ENCODE results near the gene BET1L. TPM values are rescaled to one million over a fixed set of nuclear protein-coding genes. Genes with fewer than 3 reads are reported as not detected.
"Not testable (repeated sequence)": the region's sequence is repeated elsewhere in the genome, so short reads cannot be mapped to it uniquely, and the experiment has no call there.

Gene BET1L
- total RNA-seq, 2 experiments from 2014 or later, result 39.8 to 40.6 TPM

- ChIA-PET CTCF (no interaction called here), POLR2A (interaction anchor here (1.9 kb wide), 1 partner anchor 28 kb away, joined by 5 read pairs; the partner anchor contains the start of genes BET1L and RIC8A)
Observed at GRCh38 chr11:235609-235996, 28.4 kb upstream of the BET1L start.

- POLR2A ChIA-PET, result no interaction called here
- CTCF ChIA-PET, result interaction anchor here (1.0 to 1.1 kb wide), 2 partner anchors 16 to 25 kb away, joined by 3 read pairs; no protein-coding TSS in a partner anchor
Observed at GRCh38 chr11:235180-235579, 28.0 kb upstream of the BET1L start.

GRCh38 chr11:232783-233565, 25.8 kb upstream of the BET1L start:
- CTCF ChIA-PET, result no interaction called here
- POLR2A ChIA-PET, result no interaction called here

GRCh38 chr11:230431-230830, 23.2 kb upstream of the BET1L start:
- CTCF ChIA-PET, result interaction anchor here (1.2 kb wide), 1 partner anchor 21 kb away, joined by 3 read pairs; no protein-coding TSS in a partner anchor
- POLR2A ChIA-PET, result interaction anchor here (0.6 kb wide), 1 partner anchor 185 kb away, joined by 6 read pairs; the partner anchor contains the start of gene SIGIRR

GRCh38 chr11:227824-228379, 20.7 kb upstream of the BET1L start:
- ChIA-PET POLR2A (no interaction called here), CTCF (interaction anchor here (1.4 kb wide), 1 partner anchor 21 kb away, joined by 3 read pairs; no protein-coding TSS in a partner anchor)

GRCh38 chr11:225734-226453, 18.7 kb upstream of the BET1L start:
- ChIA-PET POLR2A (no interaction called here), CTCF (no interaction called here)

GRCh38 chr11:224424-224823, 17.2 kb upstream of the BET1L start:
- CTCF ChIA-PET, result no interaction called here
- POLR2A ChIA-PET, result no interaction called here

GRCh38 chr11:223884-224283, 16.7 kb upstream of the BET1L start:
- POLR2A ChIA-PET, result no interaction called here
- CTCF ChIA-PET, result no interaction called here

GRCh38 chr11:223026-223789, 16.0 kb upstream of the BET1L start:
- POLR2A ChIA-PET, result no interaction called here

GRCh38 chr11:221998-222789, 15.0 kb upstream of the BET1L start:
- CTCF ChIA-PET, result interaction anchor here (1.5 kb wide), 1 partner anchor 9 kb away, joined by 4 read pairs; no protein-coding TSS in a partner anchor
- POLR2A ChIA-PET, result no interaction called here

More at GRCh38 chr11:223026-223789, 16.0 kb upstream of the BET1L start:
- CTCF ChIA-PET, result interaction anchor here (1.5 kb wide), 1 partner anchor 10 kb away, joined by 4 read pairs; no protein-coding TSS in a partner anchor

DNA sequence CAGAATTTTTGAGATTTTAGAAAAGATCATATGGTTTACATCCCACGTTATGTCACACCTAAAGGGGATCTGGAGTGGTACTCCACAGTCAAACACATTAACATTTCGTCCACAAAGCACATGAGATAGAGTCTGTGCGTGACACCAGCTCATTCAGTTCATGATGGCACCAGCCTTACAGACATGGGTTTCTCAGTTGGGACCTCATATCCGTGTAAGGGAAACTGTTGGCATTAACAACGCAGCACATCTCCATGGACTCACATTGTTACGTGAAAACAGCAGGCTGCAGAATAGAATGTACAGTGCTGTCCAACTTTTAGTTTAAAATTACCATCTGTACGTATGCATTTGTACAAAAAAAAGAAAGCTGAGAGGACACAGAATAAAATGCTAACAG, 14.3 kb upstream of the BET1L start:
- ChIA-PET CTCF (interaction anchor here (1.5 kb wide), 1 partner anchor 8 kb away, joined by 4 read pairs; no protein-coding TSS in a partner anchor), POLR2A (no interaction called here)

DNA sequence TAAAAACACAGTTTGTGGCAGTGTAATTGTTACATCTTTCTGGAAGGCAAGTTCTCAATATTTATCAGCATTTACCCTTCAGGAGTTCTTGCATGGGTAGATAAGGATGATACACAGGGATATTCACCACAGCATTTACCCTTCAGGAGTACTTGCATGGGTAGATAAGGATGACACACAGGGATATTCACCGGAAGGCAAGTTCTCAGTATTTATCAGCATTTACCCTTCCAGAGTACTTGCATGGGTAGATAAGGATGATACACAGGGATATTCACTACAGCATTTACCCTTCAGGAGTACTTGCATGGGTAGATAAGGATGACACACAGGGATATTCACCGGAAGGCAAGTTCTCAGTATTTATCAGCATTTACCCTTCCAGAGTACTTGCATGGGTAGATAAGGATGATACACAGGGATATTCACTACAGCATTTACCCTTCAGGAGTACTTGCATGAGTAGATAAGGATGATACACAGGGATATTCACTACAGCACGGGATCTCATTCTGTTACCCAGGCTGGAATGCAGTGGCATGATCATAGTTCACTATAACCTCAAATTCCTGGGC, 13.5 kb upstream of the BET1L start:
- POLR2A ChIA-PET, CTCF ChIA-PET: not testable (repeated sequence)

GRCh38 chr11:218815-219593, 11.8 kb upstream of the BET1L start:
- CTCF ChIA-PET, result no interaction called here
- POLR2A ChIA-PET, result interaction anchor here (1.1 kb wide), 1 partner anchor 13 kb away, joined by 3 read pairs; no protein-coding TSS in a partner anchor

DNA sequence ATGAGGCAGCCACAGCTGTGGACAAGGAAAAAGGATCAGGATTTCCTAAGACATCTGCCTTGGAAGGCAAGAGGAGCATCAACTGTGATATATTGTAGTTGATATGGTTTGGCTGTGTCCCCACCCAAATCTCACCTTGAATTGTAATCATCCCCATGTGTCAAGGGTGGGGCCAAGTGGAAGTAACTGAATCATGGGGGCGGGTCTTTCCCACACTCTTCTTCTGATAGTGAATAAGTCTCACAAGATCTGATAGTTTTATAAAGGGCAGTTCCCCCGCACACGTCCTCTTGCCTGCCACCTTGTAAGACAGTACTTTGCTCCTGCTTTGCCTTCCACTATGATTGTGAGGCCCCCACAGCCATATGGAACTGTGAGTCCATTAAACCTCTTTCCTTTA, 10.5 kb upstream of the BET1L start:
- ChIA-PET POLR2A (interaction anchor here (0.8 kb wide), 1 partner anchor 17 kb away, joined by 3 read pairs; no protein-coding TSS in a partner anchor), CTCF (no interaction called here)

DNA sequence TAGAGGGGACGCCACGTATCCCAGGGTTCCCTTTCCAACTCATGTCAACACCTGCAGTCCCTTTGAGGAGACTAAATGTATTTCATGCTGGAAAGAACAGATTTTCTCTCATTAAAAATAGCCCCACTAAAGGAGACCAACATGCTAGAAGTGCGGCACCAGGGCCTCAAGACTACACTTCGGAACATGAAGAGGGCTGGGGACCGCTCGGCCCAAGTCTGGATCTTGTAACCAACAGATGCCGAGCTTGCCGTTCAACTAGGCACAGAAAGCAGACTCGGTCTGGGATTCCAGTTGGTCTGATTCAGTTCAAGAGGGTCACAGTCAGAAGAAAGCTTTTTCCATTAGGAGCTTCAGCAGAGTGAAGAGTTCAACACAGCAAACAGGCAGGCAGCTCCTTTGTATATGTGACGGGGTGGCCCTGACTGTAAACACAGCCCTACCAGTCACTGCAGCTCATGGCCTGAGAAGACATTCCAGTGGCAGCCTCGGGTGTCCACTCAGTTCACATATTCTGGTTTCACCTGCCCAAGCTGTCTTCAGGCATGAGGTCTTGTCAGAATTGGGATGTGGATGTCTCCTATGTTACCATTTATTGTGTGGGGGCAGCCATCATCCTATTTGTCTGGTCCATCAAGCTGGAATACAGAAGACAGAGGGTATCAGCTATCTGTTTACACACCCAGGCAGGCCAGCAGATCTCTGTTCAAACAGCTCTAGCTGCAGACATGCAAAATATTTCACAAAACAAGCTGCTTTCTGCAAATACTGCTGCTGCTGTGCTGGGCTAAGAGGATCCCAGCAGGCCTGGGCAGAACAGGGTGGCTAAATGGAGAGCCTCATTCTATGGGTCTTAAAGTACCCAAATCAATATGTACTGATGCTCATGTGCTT, 9.1 kb upstream of the BET1L start:
- ChIA-PET POLR2A (interaction anchor here (0.6 to 1.9 kb wide), 3 partner anchors 9 to 436 kb away, joined by 3 to 10 read pairs (median 7); partner anchors contain the start of genes BET1L, PSMD13 and RIC8A), CTCF (no interaction called here)

- POLR2A ChIA-PET, result interaction anchor here (0.6 to 1.9 kb wide), 3 partner anchors 8 to 134 kb away, joined by 3 to 10 read pairs (median 8); partner anchors contain the start of genes BET1L, PSMD13 and RIC8A
- CTCF ChIA-PET, result no interaction called here
Observed at GRCh38 chr11:215581-216037, 8.4 kb upstream of the BET1L start.

Measured in activated CD8-positive, alpha-beta memory T cell treated with anti-CD3 and anti-CD28 coated beads for 36 hours (primary cell).